AML-193 (cell line): ENCODE results near the gene NRG2.

ENCODE experiments used
- DNase-seq, 2 experiments: peaks; one replicate each; lab custom pipeline; 2025; lab: John Stamatoyannopoulos, UW

The NRG2 gene

DNA sequence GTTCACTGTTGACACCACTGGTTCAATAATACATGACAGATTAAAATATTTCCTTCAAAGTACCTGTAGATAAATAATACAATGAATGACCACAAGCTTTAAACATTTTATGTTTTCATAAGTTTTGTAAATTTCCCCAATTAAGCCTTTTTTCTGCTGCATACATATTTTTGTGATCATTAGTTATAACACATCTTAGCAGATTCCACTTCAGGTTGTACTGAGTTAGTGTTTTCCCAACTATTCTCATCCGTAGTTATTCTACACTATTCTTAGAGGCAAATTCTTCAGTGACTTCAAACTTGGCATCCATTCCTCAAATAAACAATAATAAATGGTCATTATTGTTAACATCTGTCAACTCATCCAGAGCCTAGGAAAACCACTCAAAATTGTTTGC is 100.9 kb downstream of the NRG2 start:
- DNase-seq: no peak

GRCh38 chr5:139930406-139930805 is 112.7 kb downstream of the NRG2 start:
- DNase-seq: no peak

- DNase-seq: no peak
Observed at GRCh38 chr5:139926797-139927503, 116.1 kb downstream of the NRG2 start.

DNA sequence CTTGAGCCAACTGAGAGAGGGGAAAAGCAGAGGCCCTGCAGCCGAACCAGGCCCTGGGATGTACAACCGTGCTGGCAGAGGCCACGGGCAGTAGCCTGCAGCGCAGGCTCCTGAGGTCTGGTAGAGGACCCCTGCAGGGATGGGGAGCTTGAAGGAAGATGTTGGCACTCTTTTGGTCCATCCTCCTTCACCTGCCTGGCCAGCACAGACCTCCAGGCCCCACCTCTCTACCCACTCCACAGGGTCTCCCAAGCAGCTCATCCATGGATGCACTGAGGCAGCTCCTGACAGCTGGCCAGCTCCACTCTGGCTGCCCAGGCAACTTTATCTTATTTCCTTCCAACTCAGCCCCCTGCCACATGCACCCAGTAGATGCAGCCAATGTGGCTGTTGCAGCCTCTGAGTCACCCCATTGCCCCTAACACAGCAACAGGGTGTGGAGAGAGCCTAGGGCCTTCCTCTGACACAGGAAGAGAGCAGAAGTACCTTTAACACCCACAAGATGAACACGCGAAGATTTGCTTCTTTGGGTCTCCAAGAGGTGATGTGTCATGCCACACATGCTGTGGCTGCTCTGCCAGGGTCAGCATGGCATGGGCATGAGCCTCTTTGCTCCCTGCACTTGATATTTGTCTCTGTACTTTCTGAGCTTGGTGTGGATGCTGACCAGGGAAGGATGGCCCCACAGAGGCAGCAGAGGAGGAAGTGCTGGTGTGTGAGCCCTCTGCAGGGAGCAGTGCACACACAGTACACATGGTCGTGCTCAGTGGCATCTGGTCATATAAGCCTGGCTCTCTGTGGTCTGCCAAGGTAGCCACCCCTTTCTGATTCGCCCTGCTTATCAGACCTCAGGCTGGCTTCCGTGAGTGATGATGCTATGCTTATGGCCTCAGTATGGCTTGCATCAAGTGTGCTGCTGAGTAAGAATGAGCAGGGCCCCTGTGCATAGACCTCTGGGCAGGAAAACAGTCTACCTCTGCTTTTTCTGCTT is 117.2 kb downstream of the NRG2 start:
- DNase-seq: no peak

DNA sequence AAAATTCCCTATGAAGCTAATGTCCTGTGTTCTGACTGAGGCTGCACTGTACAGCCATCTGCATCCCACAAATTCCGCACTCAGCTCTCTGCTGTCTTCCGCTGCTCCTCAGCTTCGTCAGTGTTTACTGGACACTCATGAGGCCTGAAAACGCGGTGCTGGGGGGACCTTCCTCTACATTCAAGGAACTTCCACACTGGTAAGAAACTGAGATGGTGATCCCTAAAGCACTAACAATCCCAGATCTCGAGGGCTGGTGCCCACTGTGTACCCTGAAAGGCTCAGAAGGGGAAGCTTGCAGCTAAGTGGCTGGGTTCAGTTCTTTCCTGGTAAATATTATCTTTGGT is 117.9 kb downstream of the NRG2 start:
- no peak for DNase-seq

DNA sequence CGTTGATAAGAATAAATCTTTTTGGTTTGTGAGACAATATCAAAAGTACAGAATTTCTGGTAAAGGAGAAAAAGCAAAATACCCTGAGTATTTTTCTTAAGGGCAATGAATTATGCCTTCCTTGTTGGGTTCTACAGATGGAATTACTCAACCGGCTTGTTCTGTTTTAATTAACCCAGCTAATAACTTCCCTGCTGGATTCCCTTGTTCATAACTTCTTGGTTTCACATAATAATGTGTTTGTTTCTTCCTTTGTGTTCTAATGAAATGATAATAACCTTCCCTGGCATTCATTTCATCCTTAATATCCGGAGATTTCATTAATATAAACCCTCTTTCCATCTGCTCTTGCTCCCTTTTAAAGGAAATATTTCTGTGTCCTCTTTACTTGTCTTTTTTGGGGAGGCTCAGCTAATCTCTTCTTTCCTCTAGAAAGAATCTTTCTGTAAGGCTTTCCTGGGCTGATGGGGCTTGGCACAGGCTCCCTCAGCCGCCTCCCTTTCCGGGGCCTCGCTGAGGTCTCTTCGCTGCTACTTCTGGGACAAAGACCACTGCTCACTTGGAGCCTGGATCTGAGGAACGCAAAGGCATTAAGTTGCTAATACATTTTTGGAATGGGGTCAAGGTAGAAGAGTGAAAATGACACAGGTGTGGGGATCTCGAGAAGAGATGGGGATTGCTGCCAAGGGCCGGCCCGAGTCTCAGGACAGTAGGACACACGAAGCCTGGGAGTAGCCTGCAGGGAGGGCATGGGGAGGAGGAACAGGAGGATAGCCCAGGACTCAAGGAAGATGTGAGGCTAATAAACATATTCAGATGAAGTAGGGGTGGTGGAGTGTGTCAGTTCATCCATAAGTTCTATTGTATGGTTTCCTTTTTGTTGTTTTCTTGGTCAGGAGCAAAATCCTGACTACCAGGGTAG is 118.5 kb downstream of the NRG2 start:
- DNase-seq: no peak

- DNase-seq: no peak
Observed at GRCh38 chr5:139919308-139919707, 123.8 kb downstream of the NRG2 start.

DNA sequence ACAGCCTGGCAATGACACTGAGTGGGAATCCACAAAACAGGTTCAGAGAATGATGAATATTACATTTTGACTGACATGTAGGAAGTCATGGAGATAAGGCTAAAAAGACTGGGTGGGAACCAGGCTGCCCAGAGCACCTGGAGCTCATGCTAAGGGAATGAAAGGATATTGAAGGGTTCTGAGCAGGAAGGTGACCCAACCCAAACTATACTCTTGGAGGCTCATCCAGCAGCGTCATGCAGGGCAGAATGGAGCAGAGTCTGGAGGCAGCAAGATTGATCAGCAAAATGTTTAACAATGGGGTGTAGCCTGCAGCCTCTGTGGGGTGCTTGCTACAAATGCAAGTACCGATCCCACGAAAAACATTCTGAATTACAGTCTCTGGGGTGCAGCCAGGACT is 127.3 kb downstream of the NRG2 start:
- no peak for DNase-seq

DNA sequence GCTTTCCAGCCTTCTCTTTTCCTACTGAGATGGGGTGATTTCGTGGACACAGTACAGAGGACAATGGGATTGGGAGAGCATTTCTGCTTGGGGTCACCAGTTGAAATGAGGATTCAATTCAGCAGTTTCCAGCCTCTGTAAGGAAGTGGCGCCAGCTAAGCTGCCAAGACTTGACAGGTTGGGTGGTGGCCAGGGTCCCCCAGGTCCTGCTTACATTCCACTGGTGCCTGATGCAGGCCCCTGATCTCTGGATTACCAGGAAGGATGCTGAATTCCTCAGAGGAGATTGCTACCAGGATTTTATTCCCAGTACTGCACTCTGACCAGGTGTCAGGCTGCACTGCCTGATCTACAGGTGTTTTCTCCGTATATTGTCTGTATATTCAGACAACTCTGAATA is 127.8 kb downstream of the NRG2 start:
- no peak for DNase-seq

- no peak for DNase-seq
Observed at GRCh38 chr5:139914218-139914807, 128.8 kb downstream of the NRG2 start.

GRCh38 chr5:139912804-139913203 is 130.3 kb downstream of the NRG2 start:
- no peak for DNase-seq

- DNase-seq: no peak
Observed at GRCh38 chr5:139912158-139912557, 130.9 kb downstream of the NRG2 start.

- DNase-seq: no peak
Observed at GRCh38 chr5:139911425-139912120, 131.5 kb downstream of the NRG2 start.

- no peak for DNase-seq
Observed at GRCh38 chr5:139910901-139911300, 132.2 kb downstream of the NRG2 start.

DNA sequence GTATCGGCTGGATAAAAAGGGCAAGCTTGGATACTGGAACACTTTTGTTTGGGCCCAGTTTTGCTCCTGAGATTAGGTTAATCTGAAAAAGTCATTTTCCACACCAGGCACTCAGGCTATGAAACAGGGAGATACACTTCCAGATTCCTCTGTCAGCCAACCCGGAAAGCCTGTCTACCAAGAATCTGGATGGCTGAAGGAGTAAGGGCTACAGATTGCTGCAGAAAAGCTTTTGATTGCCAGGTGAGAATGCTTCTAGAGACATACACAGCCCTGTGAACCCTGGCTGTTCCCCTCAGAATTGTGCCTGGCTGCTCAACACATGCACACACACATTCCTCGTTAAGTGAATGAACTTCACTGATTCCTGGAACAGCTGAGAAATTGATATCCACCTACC is 133.1 kb downstream of the NRG2 start:
- no peak for DNase-seq

DNA sequence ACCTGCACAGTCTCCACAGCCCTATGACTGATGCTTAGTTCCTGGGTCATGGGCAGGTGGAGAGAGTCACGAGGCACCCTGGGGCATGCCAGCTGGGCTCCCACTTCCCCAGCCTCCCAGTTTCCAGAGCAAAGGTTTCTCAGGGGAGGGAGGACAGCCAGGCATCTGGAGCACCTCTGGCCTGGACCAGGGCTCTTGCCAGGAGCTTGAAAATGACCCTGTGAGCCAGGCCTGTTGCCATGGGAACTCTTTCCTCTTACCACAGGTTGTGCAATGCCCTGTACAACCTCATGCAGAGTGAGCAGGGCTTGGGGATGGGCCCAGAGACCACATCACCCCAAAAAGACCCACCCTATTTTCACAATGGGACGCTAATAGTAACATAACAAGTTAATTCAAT is 134.3 kb downstream of the NRG2 start:
- peak in 1 of 2 experiments; percentile 11 for DNase-seq

DNA sequence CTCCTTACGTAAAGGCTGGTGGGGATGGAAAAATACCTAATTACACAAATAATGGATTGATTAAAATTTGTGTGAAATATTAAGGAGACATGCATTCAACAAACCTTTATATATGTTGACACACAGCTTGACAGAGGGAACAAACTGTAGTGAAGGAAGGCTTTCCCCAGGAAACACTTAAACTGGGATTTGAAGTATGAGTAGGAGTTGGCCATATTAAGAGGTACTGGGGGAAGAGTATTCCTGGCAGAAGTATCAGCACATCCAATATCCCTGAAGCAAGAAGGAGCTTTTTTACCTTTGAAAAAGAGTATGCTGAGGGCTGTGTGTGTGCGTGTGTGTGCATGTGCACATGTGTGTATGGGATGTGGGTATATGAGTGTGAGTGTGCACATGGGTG is 136.4 kb downstream of the NRG2 start:
- DNase-seq: no peak

- no peak for DNase-seq
Observed at GRCh38 chr5:139904816-139905661, 138.1 kb downstream of the NRG2 start.

DNA sequence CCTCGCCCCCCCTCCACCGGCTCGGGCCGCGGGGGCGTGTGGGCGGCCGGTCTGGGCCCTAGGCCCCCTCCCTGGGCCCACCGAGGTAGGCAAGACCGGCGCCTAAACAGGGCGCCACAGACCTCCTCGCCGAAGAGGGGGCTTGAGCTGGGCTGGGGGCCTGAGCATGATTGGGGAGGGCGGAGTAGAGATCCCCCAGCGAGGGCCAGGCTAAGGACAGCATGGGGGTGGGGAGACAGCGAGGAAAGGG is 138.6 kb downstream of the NRG2 start:
- DNase-seq: no peak

- no peak for DNase-seq
Observed at GRCh38 chr5:139903795-139904565, 139.1 kb downstream of the NRG2 start.
